ENCODE measurements around the gene UST.

Gene UST

DNA sequence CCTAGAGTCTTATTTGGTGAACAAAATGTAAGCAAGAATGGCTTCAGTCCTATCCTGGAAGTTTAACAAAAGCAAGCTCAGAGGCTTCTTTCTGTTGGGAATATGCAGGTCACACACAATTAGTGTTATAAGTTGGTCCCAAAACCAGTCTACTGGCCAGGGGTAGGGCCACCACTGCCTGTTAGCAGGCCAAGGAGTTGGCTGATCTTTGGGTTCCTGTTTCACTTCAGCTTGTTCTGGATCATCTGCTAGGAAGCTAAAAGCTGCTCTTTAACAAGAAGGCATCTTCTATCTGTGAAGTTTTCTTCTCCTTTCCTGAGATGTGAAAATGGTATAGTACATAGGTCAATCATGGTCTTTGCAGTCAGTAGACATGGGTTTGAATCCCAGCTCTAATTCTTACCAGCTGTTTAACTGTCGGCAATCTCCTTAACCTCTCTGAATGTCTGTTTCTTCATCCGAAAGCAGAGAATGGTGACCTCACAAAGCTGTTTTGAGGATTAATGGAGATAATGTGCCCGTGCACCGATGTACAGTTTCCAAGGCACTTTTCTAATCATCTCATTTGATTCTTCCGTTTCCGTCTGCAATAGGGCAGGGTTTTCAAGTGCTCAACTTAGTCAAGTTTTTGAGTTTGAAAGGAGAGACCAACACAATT, 299.5 kb downstream of the UST start:
- no peak for DNase-seq

DNA sequence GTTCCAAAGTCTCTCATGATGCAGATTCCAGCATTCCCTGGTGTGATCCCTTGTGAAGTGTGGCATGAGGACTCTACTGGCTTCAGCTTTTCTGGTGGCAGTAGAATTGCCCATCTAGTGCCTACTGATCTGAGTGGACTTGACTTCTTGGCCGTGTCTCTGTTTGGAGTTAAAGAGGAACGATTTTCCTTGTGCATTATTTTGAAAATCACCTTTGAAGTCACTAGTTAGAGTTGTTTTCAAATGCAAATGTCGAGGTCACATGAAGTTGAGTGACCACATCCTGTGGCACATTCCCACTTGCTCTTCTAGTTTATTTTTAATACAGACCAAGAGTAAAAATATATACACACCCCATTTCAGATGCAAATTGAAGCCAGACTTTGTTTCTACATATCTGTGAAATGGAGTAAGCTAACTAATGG, 300.0 kb downstream of the UST start:
- DNase-seq, result no peak

DNA sequence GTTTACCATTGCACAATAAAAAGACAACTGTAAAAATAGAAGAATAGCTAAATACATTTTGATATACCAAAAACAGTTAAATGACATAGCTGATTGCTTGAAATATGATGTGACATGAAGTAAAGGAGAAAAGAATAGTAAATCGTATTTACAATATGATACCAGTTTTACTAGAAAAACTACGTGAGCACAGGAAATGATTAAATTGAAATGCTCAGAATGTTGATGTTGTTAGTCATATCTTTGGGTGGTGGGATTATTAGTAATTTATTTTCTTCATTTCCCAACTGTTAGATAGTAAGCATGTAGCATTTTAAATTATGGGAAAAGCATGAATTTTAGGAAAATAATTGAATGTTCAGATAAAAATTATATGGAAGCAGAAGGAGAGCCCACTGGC, 302.4 kb downstream of the UST start:
- DNase-seq, result no peak

- DNase-seq, result no peak
Observed at GRCh38 chr6:149050160-149050559, 303.3 kb downstream of the UST start.

- no peak for DNase-seq
Observed at GRCh38 chr6:149052350-149053106, 305.7 kb downstream of the UST start.

DNA sequence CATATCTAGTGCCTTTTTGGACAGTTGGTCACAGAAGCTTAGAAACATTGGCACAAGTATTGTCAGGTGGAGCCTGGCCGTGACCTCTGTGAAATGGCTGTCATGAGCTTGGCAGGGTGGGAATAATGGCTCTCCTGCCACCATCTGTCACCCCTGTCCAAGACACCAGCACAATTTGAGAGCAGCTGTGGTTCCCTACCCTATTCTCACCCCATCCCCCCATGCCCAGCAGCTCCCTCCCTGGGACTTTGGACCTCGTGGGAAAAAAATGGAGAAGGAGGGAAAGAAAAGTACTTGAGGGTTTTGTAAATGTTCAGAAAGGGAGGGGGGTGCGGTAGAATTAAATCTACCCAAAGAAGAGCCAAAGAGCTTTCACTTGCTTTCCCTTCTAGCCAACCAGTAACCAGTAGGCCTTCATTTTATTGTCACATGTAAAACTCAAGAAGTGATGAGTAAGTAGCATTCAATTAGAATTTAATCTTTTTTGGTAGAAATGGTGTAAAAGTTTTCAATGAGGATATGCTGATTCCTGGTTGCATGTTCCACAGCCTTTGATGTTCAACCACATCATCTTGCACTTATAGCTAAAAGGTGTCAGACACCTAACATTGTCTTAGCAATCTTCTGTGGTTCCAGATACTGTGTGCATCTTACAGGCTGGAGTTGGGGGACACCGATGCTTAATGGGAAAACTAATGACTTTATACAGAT, 307.2 kb downstream of the UST start:
- DNase-seq, result no peak

DNA sequence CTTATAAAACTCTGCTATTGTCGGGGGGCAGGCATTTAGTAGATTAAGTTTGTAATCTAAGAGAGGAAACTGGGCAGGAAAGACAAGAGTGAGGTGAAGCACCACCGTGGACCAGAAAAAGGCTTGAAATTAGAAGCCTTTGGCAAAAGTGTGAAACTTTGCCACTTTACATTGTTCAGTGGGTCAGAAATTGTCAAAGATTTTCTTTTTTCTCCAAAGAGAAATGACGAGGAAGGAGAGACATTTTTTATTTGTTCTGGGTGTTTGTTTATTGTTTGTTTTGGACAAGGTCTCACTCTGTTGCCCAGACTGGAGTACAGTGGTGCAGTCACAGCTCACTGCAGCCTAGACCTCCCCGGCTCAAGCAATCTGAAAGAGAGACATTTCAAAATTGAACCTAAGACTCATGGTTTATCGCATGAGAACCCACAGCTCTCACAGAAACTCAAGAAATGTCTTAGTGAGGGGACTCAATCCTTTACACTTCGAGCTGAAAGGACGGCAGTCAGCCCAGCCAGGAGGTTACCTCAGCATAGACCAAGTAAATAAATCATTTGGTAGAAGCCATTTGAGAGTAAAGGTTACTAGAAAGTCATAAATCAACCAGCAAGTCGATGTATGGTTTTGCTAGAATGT, 307.8 kb downstream of the UST start:
- DNase-seq, result no peak

- no peak for DNase-seq
Observed at GRCh38 chr6:149055195-149055899, 308.5 kb downstream of the UST start.

GRCh38 chr6:149056777-149057463, 310.1 kb downstream of the UST start:
- no peak for DNase-seq

DNA sequence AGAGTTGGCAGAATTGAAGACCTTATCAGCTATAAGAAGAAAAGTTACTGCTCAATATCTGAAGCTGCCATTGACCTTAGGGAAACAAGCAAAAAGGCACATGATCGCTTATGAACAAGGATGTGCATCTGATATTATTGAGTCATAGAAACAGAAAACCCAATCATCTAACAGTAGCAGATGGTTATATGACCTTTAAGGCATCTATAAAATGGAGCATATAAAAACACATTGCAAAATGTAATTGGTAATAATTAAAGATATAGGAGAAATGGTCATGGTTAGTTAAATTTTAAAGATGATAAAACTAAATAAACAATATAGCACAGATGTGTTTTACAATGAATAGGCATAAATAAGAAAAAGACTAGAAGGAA, 310.6 kb downstream of the UST start:
- DNase-seq, result no peak

DNA sequence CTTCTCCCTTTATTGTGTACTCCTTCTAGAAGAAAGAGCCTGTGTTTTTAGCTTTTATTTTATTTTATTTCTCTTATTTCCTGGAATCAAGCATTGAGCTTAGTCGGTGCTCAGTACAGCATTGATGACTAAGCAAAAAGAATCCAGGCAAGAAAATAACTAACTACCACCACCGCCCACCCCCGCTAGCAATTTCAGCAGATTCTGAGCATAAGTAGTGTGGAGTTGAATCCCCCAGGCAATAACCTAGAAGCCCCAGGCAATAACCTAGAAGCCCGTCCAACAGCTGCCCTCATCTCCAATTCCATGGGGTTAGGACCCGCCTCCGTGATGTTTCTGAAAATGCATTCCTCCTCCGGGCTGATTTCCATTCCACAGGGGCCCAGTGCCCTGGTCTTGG, 312.7 kb downstream of the UST start:
- DNase-seq, result no peak

DNA sequence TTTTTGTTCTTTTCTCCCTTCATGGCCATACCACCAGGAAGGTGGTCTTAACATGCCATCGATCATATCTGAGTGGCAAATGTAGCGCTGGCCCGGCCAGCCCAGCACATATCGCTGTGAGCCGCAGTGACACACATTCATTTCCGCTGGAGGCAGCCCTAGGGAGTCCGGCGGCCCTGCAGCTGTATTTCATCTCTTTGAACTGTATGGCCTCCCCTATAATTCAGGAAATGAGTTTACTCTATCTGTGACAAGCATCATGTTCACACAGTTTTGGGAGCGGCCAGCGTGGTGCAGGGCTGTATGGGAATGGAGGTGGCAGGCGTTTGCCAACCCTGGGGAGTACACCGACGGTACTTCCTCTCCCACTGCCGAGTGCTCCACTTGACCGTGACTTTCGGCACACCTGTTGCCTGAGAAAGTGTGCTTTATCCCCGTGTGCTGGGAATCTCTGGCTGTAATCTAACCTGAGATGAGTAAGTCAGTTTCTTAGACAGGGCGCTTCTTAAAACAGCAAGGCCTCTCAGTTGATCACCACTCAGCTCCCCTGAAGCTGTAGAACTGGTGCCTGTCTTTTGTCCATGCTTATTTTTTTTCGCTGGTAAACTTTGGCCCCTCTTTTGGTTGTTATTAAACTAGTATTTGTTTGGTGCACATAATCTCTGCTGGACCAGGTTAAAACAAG, 313.6 kb downstream of the UST start:
- DNase-seq, result peak; percentile 43

DNA sequence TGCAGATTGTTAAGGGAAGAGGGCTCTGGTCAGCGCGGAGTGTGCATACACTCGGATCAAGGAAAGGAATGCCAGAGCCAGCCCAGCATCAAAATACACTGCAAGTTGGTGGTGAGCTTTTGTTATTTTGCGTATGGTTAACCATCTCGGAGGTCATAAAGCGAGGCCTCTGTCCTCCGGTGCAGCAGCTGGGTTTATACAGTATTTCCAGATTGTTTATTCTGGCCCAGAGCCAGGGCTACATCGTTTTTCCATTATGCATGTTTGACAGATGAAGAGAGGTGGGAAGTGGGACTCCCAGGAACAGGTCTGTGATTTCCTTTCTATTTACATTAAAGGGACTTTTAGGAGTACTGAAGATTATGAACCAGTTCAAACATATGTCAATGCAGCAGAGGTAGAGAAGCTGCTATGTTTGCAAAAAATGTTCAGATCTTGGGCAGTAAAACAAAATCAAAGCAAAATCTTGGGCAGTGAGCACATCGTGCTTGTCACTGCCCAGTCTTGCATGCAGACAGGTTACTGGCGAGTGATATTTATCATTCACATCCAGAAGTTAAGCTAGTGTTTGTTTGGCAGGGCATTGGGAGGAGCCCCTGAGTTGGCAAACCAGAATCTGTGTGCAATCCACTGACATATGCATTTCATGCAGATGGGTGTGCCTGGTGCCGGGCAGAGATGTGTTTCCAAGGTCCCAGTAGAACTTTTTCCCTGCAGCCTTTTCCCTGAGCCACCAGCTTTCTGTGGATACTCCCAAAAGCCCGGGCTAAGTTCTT, 314.3 kb downstream of the UST start:
- DNase-seq, result no peak

- DNase-seq, result no peak
Observed at GRCh38 chr6:149061930-149062329, 315.1 kb downstream of the UST start.

GRCh38 chr6:149062653-149063348, 316.0 kb downstream of the UST start:
- no peak for DNase-seq

- no peak for DNase-seq
Observed at GRCh38 chr6:149063468-149063867, 316.6 kb downstream of the UST start.

DNA sequence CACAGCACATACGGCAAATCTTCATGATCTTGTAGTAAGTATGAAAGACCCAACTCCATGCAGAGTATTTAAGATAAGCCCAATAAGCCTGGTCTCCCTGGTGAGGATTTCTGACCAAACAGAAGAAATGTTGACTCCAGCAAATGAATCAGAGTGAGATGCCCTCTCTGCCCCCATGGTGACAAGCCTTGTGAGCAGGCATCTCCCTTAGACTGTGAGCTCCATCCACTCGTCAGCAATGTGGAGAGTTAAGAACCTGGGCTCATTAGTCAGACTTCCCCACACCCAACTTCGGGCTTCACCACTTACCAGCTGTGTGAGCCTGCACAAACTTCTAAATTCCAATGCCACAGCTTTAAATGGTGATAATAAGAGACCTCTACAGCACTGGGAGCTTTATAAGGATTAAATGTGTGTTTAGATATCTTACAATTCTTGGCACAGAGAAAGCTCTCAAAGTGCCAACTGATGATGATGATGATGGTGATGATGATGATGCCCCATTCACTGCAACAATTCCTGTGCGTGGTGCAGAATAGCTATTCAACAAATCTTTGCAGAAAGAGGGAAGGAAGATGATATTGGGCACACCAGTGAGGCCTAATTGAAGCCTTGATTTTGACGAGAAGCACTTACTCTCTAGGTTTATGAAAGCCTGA, 317.3 kb downstream of the UST start:
- DNase-seq, result no peak

DNA sequence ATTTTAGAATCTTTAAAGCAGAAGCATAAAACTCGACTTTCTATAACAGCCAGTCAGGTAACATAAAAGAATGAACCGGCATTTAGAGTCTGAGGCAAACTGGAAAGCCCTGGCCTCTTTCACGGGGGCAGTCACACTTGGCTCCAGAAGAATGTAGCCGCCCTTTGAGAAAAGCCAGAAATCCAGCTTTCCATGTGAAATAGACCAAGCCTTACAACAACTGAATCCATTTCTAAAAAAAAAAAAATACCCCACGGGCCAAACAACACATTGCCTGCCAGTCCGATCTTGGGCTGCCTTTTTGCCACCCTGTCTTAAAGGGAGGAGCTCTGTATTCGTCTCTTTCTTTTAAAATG, 317.8 kb downstream of the UST start:
- no peak for DNase-seq

GRCh38 chr6:149065121-149065520, 318.3 kb downstream of the UST start:
- no peak for DNase-seq
